ENCODE measurements around the gene JUN. TPM values are rescaled to one million over a fixed set of nuclear protein-coding genes. Genes with fewer than 3 reads are reported as not detected.

Gene JUN
- total RNA-seq, 1 experiment from 2014 or later: 15.9 TPM

GRCh38 chr1:58783090-58783992 lies 506 bp downstream of the JUN start (continued):
- no peak; the same call in 1 of the 2 replicates for TF ChIP-seq MAX (CRISPR knock-in tag; IDR thresholded peaks at IDR 0.05)

- DNase-seq (ENCODE audit: low spot score) (peak; percentile 63), ATAC-seq (peak; percentile 1)
- no peaks in the 10 kb centered on the region for H3K9me3 Mint-ChIP-seq
- no peaks in the 10 kb centered on the region for H3K36me3 Mint-ChIP-seq
- peak overlapping the region; percentile 76 for H3K4me3 Mint-ChIP-seq
- POLR2A ChIA-PET: interaction anchor here (0.8 to 2.2 kb wide), 7 partner anchors 34 to 514 kb away, joined by 3 to 7 read pairs (median 5); partner anchors contain the start of gene FGGY
- H3K27ac Mint-ChIP-seq: no peak overlapping the region
- H3K4me1 Mint-ChIP-seq: peaks cover 34% of the 10 kb centered on the region
- CTCF ChIA-PET: interaction anchor here (1.6 kb wide), 1 partner anchor 32 kb away, joined by 7 read pairs; no protein-coding TSS in a partner anchor
- peaks cover 41% of the 10 kb centered on the region for H3K27me3 Mint-ChIP-seq (ENCODE audit: low read depth)
- TF ChIP-seq ZNF263 (CRISPR knock-in tag; IDR thresholded peaks at IDR 0.05; ENCODE audit: low read depth) (no peak), ZMAT4 (CRISPR knock-in tag; IDR thresholded peaks at IDR 0.05) (no peak), NFYB (CRISPR knock-in tag; conservative IDR thresholded peaks at IDR 0.05; ENCODE audit: low read depth) (peak; percentile 38; the same call in 1 of the 2 replicates), KAT7 (CRISPR knock-in tag; IDR thresholded peaks at IDR 0.05; ENCODE audit: borderline replicate concordance) (peak; percentile 97; the same call in 1 of the 2 replicates), GTF2I (CRISPR knock-in tag; conservative IDR thresholded peaks at IDR 0.05) (peak; percentile 80), ATF6 (CRISPR knock-in tag; IDR thresholded peaks at IDR 0.05) (no peak), ELF4 (CRISPR knock-in tag; IDR thresholded peaks at IDR 0.05; ENCODE audit: low read depth) (no peak), IRF1 (CRISPR knock-in tag; IDR thresholded peaks at IDR 0.05) (peak; percentile 93), SMAD4 (CRISPR knock-in tag; IDR thresholded peaks at IDR 0.05) (peak; percentile 26), RELA (CRISPR knock-in tag; IDR thresholded peaks at IDR 0.05; ENCODE audit: borderline replicate concordance) (peak; percentile 97), ATF2 (CRISPR knock-in tag; IDR thresholded peaks at IDR 0.05; ENCODE audit: borderline replicate concordance, low read depth) (0 out of 2 replicates have a peak, but pooled peaks have one; percentile 61), ZNF138 (CRISPR knock-in tag; conservative IDR thresholded peaks at IDR 0.05) (peak; percentile 95), EMX1 (CRISPR knock-in tag; IDR thresholded peaks at IDR 0.05) (no peak), CDX4 (CRISPR knock-in tag; IDR thresholded peaks at IDR 0.05; ENCODE audit: borderline replicate concordance) (no peak), E2F5 (CRISPR knock-in tag; IDR thresholded peaks at IDR 0.05) (peak; percentile 83; the same call in 1 of the 2 replicates), FOXP4 (CRISPR knock-in tag; IDR thresholded peaks at IDR 0.05) (peak; percentile 96), GABPB1 (CRISPR knock-in tag; IDR thresholded peaks at IDR 0.05) (no peak), PREB (CRISPR knock-in tag; IDR thresholded peaks at IDR 0.05; ENCODE audit: borderline replicate concordance) (peak; percentile 93; the same call in 1 of the 2 replicates)
Measured at GRCh38 chr1:58782178-58783089, 1.4 kb downstream of the JUN start.
